HepG2 (cell line): Measurements from ENCODE around the gene TRIP4. TPM values are rescaled to one million over a fixed set of nuclear protein-coding genes. Genes with fewer than 3 reads are reported as not detected.
A peak's percentile ranks its signal among the peaks of the same experiment; 100 is the strongest.

Experiments
- BRD4 ChIP-seq: sonication (generic); formaldehyde crosslinking; IDR thresholded peaks from 2 replicates; pipeline ENCODE4 v1.4.0; 2020; ENCODE audit warnings: missing genetic modification reagents
- JDP2 ChIP-seq: sonication (generic); formaldehyde crosslinking; IDR thresholded peaks from 2 replicates; pipeline ENCODE4 v1.8.1; 2022; ENCODE audit warnings: missing genetic modification reagents, borderline replicate concordance
- KDM3A ChIP-seq: IDR thresholded peaks from 2 replicates; pipeline ENCODE4 v1.6.1; 2018; ENCODE audit warnings: low read depth, missing compliant biosample characterization
- MLLT10 ChIP-seq: sonication (generic); formaldehyde crosslinking; IDR thresholded peaks from 2 replicates; pipeline ENCODE4 v1.4.0; 2020; ENCODE audit warnings: missing genetic modification reagents
- MXI1 ChIP-seq: IDR thresholded peaks from 3 replicates; pipeline ENCODE4 v1.6.1; 2012; ENCODE audit warnings: low read depth, low read length, inconsistent platforms, borderline replicate concordance
- NR0B2 ChIP-seq: sonication (generic); formaldehyde crosslinking; IDR thresholded peaks from 2 replicates; pipeline ENCODE4 v1.4.0; 2020; ENCODE audit warnings: mild to moderate bottlenecking, missing genetic modification reagents
- PRPF4 ChIP-seq: fragments of 200-400 bp; formaldehyde crosslinking; IDR thresholded peaks from 2 replicates; pipeline ENCODE4 v1.6.1; 2016; ENCODE audit warnings: low read length, low read depth; ENCODE audit not compliant: poor library complexity, severe bottlenecking
- SRY ChIP-seq: sonication (generic); formaldehyde crosslinking; IDR thresholded peaks from 2 replicates; pipeline ENCODE4 v1.8.0; 2022; ENCODE audit warnings: mild to moderate bottlenecking, missing genetic modification reagents
- TAF1 ChIP-seq: sonication (generic); formaldehyde crosslinking; IDR thresholded peaks from 2 replicates; pipeline ENCODE4 v1.4.0; 2020; ENCODE audit warnings: missing genetic modification reagents
- ZBTB3 ChIP-seq: sonication (generic); formaldehyde crosslinking; IDR thresholded peaks from 2 replicates; pipeline ENCODE4 v1.4.0; 2020; ENCODE audit warnings: low read depth, mild to moderate bottlenecking, moderate library complexity, missing genetic modification reagents, borderline replicate concordance
- ZKSCAN1 ChIP-seq: fragments of 150-350 bp; IDR thresholded peaks from 2 replicates; pipeline ENCODE4 v1.6.1; 2014; ENCODE audit warnings: low read length
- ZNF367 ChIP-seq: sonication (generic); formaldehyde crosslinking; IDR thresholded peaks from 2 replicates; pipeline ENCODE4 v1.4.0; 2020; ENCODE audit warnings: missing genetic modification reagents, borderline replicate concordance
- ZNF414 ChIP-seq: sonication (generic); formaldehyde crosslinking; IDR thresholded peaks from 2 replicates; pipeline ENCODE4 v1.5.0; 2020; ENCODE audit warnings: missing genetic modification reagents
- ZNF652 ChIP-seq: IDR thresholded peaks from 2 replicates; pipeline ENCODE4 v1.6.1; 2016; ENCODE audit warnings: low read depth, borderline replicate concordance
- ZNF720 ChIP-seq: sonication (generic); formaldehyde crosslinking; IDR thresholded peaks from 2 replicates; pipeline ENCODE4 v1.4.0; 2020; ENCODE audit warnings: missing genetic modification reagents
- polyA plus RNA-seq, 8 experiments: library from polyadenylated mRNA; depleted of rRNA in 3 of 8; stranded (reverse) in 7 of 8; unstranded in 1 of 8; fragments of >200 nt; fragmentation: Illumina TruSeq in 4 of 8; extraction: Trizol in 4 of 8; gene quantifications; 2 replicates each; pipeline versions ENCODE4 v1.2.1 to v1.2.3, GENCODE V29; 2011 to 2016; ENCODE audit warnings: low read depth in 4 of 8, missing spikeins in 1 of 8, mixed read lengths in 1 of 8; ENCODE audit not compliant: insufficient read depth in 1 of 8
- total RNA-seq, 5 experiments: library from RNA; depleted of rRNA; stranded (reverse); fragments of >200 nt; fragmentation: Illumina TruSeq; extraction: Trizol; gene quantifications; 2 replicates each; pipeline ENCODE4 v1.2.3, GENCODE V29; 2016; ENCODE audit warnings: low read depth in 1 of 5
- TF ChIP-seq, protein P1 (sequence below): sonication (generic); formaldehyde crosslinking; IDR thresholded peaks from 2 replicates; pipeline ENCODE4 v1.9.0; 2021; ENCODE audit warnings: missing genetic modification reagents, mild to moderate bottlenecking, borderline replicate concordance
- TF ChIP-seq, protein P2 (sequence below): sonication (generic); formaldehyde crosslinking; conservative IDR thresholded peaks from 2 replicates; pipeline ENCODE4 v1.4.0; 2020; ENCODE audit warnings: missing genetic modification reagents
- TF ChIP-seq, protein P3 (sequence below): sonication (generic); formaldehyde crosslinking; IDR thresholded peaks from 2 replicates; pipeline ENCODE4 v1.5.0; 2020; ENCODE audit warnings: missing genetic modification reagents
- TF ChIP-seq, protein P4 (sequence below): sonication (generic); formaldehyde crosslinking; IDR thresholded peaks from 2 replicates; pipeline ENCODE4 v1.4.0; 2020; ENCODE audit warnings: missing genetic modification reagents, borderline replicate concordance

Gene TRIP4
- total and polyA plus RNA-seq, 2 of the 13 experiments (the other 11 are each of a cell fraction or from before 2014, with no cell fraction given) = 7.1 to 11.8 TPM

DNA sequence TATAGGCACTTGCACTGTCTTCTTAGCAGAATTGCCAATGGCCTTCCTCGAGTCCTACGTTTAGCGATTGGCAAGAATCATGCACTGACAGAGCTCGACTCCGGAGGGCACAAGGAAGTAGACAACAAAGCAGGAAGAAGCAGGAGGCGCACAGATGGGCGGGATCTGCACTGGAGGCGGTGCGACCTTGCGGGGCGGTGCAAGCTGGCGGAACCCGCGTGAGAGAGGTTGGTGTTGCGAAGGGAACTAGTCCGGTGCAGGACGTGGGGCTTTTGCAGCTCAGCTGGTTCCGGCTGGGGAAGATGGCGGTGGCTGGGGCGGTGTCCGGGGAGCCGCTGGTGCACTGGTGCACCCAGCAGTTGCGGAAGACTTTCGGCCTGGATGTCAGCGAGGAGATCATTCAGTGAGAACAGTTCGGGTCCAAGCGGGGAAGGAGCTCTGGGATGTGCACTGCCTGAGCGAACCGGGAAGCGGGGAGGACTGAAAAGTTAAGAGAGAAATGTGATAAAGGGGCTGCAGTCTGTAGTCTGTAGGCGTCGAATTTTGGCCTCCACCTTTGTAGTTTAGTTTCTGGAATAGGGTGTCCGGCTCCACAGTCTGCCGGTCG, at the start of gene TRIP4 (continued):
- TF ChIP-seq, protein P1, sequence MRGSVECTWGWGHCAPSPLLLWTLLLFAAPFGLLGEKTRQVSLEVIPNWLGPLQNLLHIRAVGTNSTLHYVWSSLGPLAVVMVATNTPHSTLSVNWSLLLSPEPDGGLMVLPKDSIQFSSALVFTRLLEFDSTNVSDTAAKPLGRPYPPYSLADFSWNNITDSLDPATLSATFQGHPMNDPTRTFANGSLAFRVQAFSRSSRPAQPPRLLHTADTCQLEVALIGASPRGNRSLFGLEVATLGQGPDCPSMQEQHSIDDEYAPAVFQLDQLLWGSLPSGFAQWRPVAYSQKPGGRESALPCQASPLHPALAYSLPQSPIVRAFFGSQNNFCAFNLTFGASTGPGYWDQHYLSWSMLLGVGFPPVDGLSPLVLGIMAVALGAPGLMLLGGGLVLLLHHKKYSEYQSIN (CRISPR knock-in tag) = no peak
- TF ChIP-seq MXI1 (peak; percentile 96; the same call in 2 of the 3 replicates), MLLT10 (no peak), PRPF4 (peak; percentile 70), BRD4 (CRISPR knock-in tag) (peak; percentile 97), NR0B2 (peak; percentile 83; the same call in 1 of the 2 replicates), ZNF367 (CRISPR knock-in tag) (peak; percentile 89; the same call in 1 of the 2 replicates), ZNF414 (CRISPR knock-in tag) (peak; percentile 94), ZBTB3 (CRISPR knock-in tag) (peak; percentile 91; the same call in 1 of the 2 replicates), ZKSCAN1 (peak; percentile 69), ZNF652 (CRISPR knock-in tag) (peak; percentile 64; the same call in 1 of the 2 replicates), TAF1 (CRISPR knock-in tag) (peak; percentile 98), KDM3A (CRISPR knock-in tag) (peak; percentile 98), SRY (CRISPR knock-in tag) (peak; percentile 75; the same call in 1 of the 2 replicates), ZNF720 (0 out of 2 replicates have a peak, but pooled peaks have one; percentile 55), JDP2 (CRISPR knock-in tag) (no peak)
- TF ChIP-seq, protein P2, sequence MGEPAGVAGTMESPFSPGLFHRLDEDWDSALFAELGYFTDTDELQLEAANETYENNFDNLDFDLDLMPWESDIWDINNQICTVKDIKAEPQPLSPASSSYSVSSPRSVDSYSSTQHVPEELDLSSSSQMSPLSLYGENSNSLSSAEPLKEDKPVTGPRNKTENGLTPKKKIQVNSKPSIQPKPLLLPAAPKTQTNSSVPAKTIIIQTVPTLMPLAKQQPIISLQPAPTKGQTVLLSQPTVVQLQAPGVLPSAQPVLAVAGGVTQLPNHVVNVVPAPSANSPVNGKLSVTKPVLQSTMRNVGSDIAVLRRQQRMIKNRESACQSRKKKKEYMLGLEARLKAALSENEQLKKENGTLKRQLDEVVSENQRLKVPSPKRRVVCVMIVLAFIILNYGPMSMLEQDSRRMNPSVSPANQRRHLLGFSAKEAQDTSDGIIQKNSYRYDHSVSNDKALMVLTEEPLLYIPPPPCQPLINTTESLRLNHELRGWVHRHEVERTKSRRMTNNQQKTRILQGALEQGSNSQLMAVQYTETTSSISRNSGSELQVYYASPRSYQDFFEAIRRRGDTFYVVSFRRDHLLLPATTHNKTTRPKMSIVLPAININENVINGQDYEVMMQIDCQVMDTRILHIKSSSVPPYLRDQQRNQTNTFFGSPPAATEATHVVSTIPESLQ (CRISPR knock-in tag) = 0 out of 2 replicates have a peak, but pooled peaks have one; percentile 49
- TF ChIP-seq, protein P3, sequence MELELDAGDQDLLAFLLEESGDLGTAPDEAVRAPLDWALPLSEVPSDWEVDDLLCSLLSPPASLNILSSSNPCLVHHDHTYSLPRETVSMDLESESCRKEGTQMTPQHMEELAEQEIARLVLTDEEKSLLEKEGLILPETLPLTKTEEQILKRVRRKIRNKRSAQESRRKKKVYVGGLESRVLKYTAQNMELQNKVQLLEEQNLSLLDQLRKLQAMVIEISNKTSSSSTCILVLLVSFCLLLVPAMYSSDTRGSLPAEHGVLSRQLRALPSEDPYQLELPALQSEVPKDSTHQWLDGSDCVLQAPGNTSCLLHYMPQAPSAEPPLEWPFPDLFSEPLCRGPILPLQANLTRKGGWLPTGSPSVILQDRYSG = peak; percentile 33; the same call in 1 of the 2 replicates
- TF ChIP-seq, protein P4, sequence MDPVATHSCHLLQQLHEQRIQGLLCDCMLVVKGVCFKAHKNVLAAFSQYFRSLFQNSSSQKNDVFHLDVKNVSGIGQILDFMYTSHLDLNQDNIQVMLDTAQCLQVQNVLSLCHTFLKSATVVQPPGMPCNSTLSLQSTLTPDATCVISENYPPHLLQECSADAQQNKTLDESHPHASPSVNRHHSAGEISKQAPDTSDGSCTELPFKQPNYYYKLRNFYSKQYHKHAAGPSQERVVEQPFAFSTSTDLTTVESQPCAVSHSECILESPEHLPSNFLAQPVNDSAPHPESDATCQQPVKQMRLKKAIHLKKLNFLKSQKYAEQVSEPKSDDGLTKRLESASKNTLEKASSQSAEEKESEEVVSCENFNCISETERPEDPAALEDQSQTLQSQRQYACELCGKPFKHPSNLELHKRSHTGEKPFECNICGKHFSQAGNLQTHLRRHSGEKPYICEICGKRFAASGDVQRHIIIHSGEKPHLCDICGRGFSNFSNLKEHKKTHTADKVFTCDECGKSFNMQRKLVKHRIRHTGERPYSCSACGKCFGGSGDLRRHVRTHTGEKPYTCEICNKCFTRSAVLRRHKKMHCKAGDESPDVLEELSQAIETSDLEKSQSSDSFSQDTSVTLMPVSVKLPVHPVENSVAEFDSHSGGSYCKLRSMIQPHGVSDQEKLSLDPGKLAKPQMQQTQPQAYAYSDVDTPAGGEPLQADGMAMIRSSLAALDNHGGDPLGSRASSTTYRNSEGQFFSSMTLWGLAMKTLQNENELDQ (CRISPR knock-in tag) = peak; percentile 86; the same call in 1 of the 2 replicates
